ENCODE data around the gene ITGA4.

Gene ITGA4

DNA sequence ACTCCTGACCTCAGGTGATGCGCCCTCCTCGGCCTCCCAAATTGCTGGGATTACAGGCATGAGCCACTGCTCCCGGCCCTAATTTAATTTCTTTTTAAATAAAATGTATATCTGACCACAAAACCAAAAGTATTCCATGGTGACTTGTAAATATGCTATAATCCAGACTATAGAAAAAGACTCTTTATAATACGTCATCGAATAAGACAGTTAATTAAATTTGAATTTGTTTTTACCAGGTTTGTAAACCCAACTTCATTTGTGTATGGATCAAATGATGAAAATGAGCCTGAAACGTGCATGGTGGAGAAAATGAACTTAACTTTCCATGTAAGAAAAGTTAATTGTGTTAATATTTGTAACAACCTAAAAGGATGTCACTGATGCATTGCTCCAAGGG, 69.9 kb downstream of the ITGA4 start:
- H3K9me3 ChIP-seq (ENCODE audit: control insufficient read depth, low read length) = no peaks in the 10 kb centered on the region
- H3K4me1 ChIP-seq (ENCODE audit: control insufficient read depth, insufficient read depth, low read length) = no peaks in the 10 kb centered on the region
- H3K9ac ChIP-seq (ENCODE audit: low read length) = no peak overlapping the region
- no peaks in the 10 kb centered on the region for H3K27me3 ChIP-seq (ENCODE audit: control insufficient read depth, insufficient read depth, low read length)
- H3K4me3 ChIP-seq (ENCODE audit: low read length) = no peak overlapping the region
- H3K36me3 ChIP-seq (ENCODE audit: control insufficient read depth, insufficient read depth, low read length) = no peaks in the 10 kb centered on the region

GRCh38 chr2:181528441-181528840, 71.3 kb downstream of the ITGA4 start:
- no peak overlapping the region for H3K9ac ChIP-seq (ENCODE audit: low read length)
- H3K9me3 ChIP-seq (ENCODE audit: control insufficient read depth, low read length) = no peaks in the 10 kb centered on the region
- no peaks in the 10 kb centered on the region for H3K27me3 ChIP-seq (ENCODE audit: control insufficient read depth, insufficient read depth, low read length)
- H3K36me3 ChIP-seq (ENCODE audit: control insufficient read depth, insufficient read depth, low read length) = no peaks in the 10 kb centered on the region
- H3K4me3 ChIP-seq (ENCODE audit: low read length) = no peak overlapping the region
- H3K4me1 ChIP-seq (ENCODE audit: control insufficient read depth, insufficient read depth, low read length) = no peaks in the 10 kb centered on the region

- H3K9me3 ChIP-seq (ENCODE audit: control insufficient read depth, low read length) = no peaks in the 10 kb centered on the region
- H3K4me3 ChIP-seq (ENCODE audit: low read length) = no peak overlapping the region
- H3K27me3 ChIP-seq (ENCODE audit: control insufficient read depth, insufficient read depth, low read length) = no peaks in the 10 kb centered on the region
- H3K36me3 ChIP-seq (ENCODE audit: control insufficient read depth, insufficient read depth, low read length) = no peaks in the 10 kb centered on the region
- H3K4me1 ChIP-seq (ENCODE audit: control insufficient read depth, insufficient read depth, low read length) = no peaks in the 10 kb centered on the region
- H3K9ac ChIP-seq (ENCODE audit: low read length) = no peak overlapping the region
Measured at GRCh38 chr2:181536730-181537129, 79.5 kb downstream of the ITGA4 start.

GRCh38 chr2:181540421-181540820, 83.2 kb downstream of the ITGA4 start:
- Histone ChIP-seq H3K36me3 (ENCODE audit: control insufficient read depth, insufficient read depth, low read length) (no peaks in the 10 kb centered on the region), H3K4me1 (ENCODE audit: control insufficient read depth, insufficient read depth, low read length) (no peaks in the 10 kb centered on the region)

DNA sequence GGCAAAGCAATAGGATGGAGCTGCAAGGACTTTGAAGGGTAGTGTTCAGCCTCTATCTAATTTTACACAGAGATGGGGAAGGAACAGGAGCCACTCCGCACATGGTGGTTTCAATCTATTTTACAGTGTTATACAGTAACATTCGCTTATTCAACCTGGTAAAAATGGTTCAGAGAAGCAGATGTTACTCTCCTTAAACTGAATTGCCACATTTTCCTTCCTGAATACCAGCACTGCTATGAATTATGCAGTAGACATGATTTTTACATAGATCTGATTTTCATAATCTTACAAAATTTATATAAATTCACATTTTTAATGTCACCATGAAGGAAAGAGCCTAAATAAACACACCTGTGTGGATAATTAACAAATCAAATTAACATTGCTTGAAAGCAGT, 85.0 kb downstream of the ITGA4 start:
- Histone ChIP-seq H3K36me3 (ENCODE audit: control insufficient read depth, insufficient read depth, low read length) (no peaks in the 10 kb centered on the region), H3K4me1 (ENCODE audit: control insufficient read depth, insufficient read depth, low read length) (no peaks in the 10 kb centered on the region), H3K9ac (ENCODE audit: low read length) (no peak overlapping the region), H3K4me3 (ENCODE audit: low read length) (no peak overlapping the region), H3K27me3 (ENCODE audit: control insufficient read depth, insufficient read depth, low read length) (no peaks in the 10 kb centered on the region), H3K9me3 (ENCODE audit: control insufficient read depth, low read length) (no peaks in the 10 kb centered on the region)

More at GRCh38 chr2:181540421-181540820, 83.2 kb downstream of the ITGA4 start:
- no peak overlapping the region for H3K9ac ChIP-seq (ENCODE audit: low read length)
- no peaks in the 10 kb centered on the region for H3K27me3 ChIP-seq (ENCODE audit: control insufficient read depth, insufficient read depth, low read length)
- no peaks in the 10 kb centered on the region for H3K9me3 ChIP-seq (ENCODE audit: control insufficient read depth, low read length)
- H3K4me3 ChIP-seq (ENCODE audit: low read length) = no peak overlapping the region

DNA sequence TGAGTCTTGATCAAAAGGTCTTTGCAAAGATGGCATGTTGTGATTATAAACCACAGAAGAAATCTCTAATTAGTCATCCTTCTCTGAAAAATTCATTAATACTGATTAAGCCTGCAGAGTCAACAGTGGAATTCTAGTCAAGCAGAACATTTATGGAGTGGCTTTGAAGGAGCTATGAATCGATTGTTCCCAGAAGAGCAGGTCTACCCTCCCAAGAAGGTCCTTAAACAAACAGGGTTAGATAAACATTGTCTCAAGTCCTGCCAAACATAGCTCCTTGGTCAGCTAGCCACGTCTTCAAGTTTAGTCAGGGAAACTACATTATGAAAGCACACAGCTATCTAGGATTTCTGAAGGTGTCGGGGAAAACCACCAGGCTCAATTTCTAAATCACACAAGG, 88.9 kb downstream of the ITGA4 start:
- Histone ChIP-seq H3K9ac (ENCODE audit: low read length) (no peak overlapping the region), H3K4me1 (ENCODE audit: control insufficient read depth, insufficient read depth, low read length) (no peaks in the 10 kb centered on the region), H3K4me3 (ENCODE audit: low read length) (no peak overlapping the region), H3K27me3 (ENCODE audit: control insufficient read depth, insufficient read depth, low read length) (no peaks in the 10 kb centered on the region), H3K36me3 (ENCODE audit: control insufficient read depth, insufficient read depth, low read length) (no peaks in the 10 kb centered on the region), H3K9me3 (ENCODE audit: control insufficient read depth, low read length) (no peaks in the 10 kb centered on the region)

- Histone ChIP-seq H3K4me1 (ENCODE audit: control insufficient read depth, insufficient read depth, low read length) (no peaks in the 10 kb centered on the region), H3K9me3 (ENCODE audit: control insufficient read depth, low read length) (no peaks in the 10 kb centered on the region), H3K36me3 (ENCODE audit: control insufficient read depth, insufficient read depth, low read length) (no peaks in the 10 kb centered on the region), H3K4me3 (ENCODE audit: low read length) (no peak overlapping the region), H3K9ac (ENCODE audit: low read length) (no peak overlapping the region), H3K27me3 (ENCODE audit: control insufficient read depth, insufficient read depth, low read length) (no peaks in the 10 kb centered on the region)
Measured at GRCh38 chr2:181552808-181553207, 95.6 kb downstream of the ITGA4 start.

GRCh38 chr2:181553244-181553643, 96.1 kb downstream of the ITGA4 start:
- H3K9ac ChIP-seq (ENCODE audit: low read length) = no peak overlapping the region
- H3K4me1 ChIP-seq (ENCODE audit: control insufficient read depth, insufficient read depth, low read length) = no peaks in the 10 kb centered on the region
- no peaks in the 10 kb centered on the region for H3K9me3 ChIP-seq (ENCODE audit: control insufficient read depth, low read length)
- no peaks in the 10 kb centered on the region for H3K36me3 ChIP-seq (ENCODE audit: control insufficient read depth, insufficient read depth, low read length)
- no peak overlapping the region for H3K4me3 ChIP-seq (ENCODE audit: low read length)
- no peaks in the 10 kb centered on the region for H3K27me3 ChIP-seq (ENCODE audit: control insufficient read depth, insufficient read depth, low read length)

DNA sequence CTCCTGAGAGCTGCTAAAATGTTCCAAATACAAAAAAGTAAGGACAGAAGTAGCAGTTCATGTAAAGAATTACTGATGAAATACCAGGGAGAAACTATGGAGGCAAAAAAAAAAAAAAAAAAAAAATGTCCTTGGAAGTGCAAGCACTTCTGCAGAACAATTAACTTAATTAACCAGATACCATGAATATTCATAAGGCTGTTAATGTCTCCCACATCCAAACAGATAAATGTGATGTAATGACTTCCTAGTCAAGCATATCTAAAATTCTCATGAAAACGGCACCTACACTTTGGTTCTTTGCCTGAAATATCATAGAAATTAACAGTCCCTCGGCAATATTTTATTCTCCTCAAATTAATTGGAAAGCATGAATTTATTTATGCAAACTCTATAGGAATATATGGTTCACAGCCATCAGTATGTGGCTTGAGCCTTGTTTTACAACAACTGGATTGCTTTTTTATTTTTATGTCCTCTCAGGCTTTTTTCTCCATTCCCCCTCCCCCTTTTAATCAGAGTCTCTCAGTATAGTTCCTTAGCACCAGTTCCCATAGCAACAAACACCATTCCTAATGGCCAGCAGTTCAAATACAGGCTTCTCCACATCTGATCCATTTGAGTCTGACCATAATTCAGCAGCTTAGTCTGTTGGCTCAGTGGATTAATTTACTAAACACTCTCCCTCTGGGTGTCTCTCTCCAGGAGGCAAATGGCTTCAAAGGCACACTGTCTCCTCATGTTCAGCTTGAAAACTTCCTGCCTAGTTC, 97.1 kb downstream of the ITGA4 start:
- Histone ChIP-seq H3K4me3 (ENCODE audit: low read length) (no peak overlapping the region), H3K4me1 (ENCODE audit: control insufficient read depth, insufficient read depth, low read length) (no peaks in the 10 kb centered on the region), H3K9ac (ENCODE audit: low read length) (no peak overlapping the region), H3K36me3 (ENCODE audit: control insufficient read depth, insufficient read depth, low read length) (no peaks in the 10 kb centered on the region), H3K9me3 (ENCODE audit: control insufficient read depth, low read length) (no peaks in the 10 kb centered on the region), H3K27me3 (ENCODE audit: control insufficient read depth, insufficient read depth, low read length) (no peaks in the 10 kb centered on the region)

DNA sequence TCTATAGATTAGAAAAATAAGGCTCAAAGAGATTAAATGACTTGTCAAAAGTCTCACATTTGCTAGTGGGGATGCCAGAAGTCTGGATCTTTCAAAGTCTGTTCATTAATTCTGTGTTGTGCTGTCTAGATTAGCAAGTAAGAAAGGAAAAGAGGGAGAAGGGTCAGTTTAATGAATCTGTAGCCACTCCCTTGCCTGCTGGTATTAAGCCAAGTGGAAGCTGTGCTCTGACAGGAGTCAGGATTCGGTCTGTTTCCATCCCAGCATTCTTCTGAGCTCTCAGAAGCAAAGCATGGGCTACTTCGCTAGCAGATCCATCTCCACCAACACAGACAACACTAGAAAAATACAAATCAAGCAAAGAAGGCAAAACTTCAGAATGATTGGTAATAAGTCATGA, 101.2 kb downstream of the ITGA4 start:
- H3K36me3 ChIP-seq (ENCODE audit: control insufficient read depth, insufficient read depth, low read length) = no peaks in the 10 kb centered on the region
- no peak overlapping the region for H3K9ac ChIP-seq (ENCODE audit: low read length)
- no peaks in the 10 kb centered on the region for H3K27me3 ChIP-seq (ENCODE audit: control insufficient read depth, insufficient read depth, low read length)
- no peak overlapping the region for H3K4me3 ChIP-seq (ENCODE audit: low read length)
- no peaks in the 10 kb centered on the region for H3K4me1 ChIP-seq (ENCODE audit: control insufficient read depth, insufficient read depth, low read length)
- no peaks in the 10 kb centered on the region for H3K9me3 ChIP-seq (ENCODE audit: control insufficient read depth, low read length)

DNA sequence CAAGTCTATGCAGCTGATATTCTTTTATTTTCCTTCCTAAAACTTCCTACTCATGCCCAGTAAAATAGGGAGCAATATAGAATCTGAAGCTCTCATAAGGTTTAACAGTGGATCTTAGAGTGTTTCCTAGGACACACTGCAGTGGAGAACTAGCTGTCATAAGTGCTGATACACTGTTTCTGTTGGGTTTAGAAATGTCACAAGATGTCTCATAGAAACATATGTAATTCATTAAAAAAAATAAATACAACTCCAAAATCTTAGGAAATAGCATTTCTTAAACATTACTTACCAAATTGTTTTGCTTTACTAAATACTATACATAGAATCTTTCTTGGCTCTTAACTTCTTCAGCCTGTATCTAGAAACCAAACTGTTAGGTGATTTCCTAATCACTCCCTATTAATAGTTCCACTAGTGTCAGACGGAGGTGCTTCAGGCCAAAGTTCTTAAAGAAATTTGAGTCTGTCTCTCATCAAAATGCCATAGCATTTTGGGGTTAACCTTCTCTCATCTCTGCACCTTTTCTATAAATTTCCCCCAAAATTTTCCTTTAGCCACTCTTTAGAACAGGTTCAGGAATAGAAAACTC, 106.0 kb downstream of the ITGA4 start:
- H3K27me3 ChIP-seq (ENCODE audit: control insufficient read depth, insufficient read depth, low read length) = no peaks in the 10 kb centered on the region
- no peak overlapping the region for H3K4me3 ChIP-seq (ENCODE audit: low read length)
- H3K36me3 ChIP-seq (ENCODE audit: control insufficient read depth, insufficient read depth, low read length) = no peaks in the 10 kb centered on the region
- no peaks in the 10 kb centered on the region for H3K9me3 ChIP-seq (ENCODE audit: control insufficient read depth, low read length)
- H3K9ac ChIP-seq (ENCODE audit: low read length) = no peak overlapping the region
- no peaks in the 10 kb centered on the region for H3K4me1 ChIP-seq (ENCODE audit: control insufficient read depth, insufficient read depth, low read length)

DNA sequence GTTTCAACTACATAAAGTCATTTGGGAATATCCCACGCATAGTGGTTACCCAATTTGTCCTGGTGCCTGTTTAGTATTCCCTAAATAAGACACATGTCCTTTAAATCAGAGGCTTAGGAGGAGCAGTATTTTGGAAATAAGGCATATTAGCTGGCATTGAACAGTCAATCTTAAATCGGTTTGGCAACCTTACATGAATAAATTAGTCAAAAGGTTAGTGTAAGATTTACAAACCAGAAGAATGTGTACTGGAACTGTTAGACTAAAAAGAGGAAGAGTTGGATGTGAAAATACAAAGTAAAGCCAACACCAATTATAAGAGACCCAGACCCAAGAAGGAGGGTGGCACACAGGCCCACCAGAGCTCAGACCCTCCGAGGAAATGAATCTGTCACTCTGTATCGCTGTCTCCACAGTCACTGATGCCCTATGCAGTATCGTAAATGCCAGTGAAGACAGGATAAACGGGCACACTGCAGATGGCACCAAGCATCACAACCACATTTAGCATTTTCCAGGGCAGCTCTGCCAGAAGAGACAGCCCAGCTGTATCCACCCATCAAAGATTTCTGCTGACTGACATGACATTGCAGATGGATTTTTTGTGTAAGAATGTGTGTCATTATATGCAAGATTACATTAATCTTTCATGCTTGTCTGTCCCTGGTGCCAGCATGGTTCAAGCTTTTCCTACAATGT, 109.3 kb downstream of the ITGA4 start:
- H3K27me3 ChIP-seq (ENCODE audit: control insufficient read depth, insufficient read depth, low read length) = no peaks in the 10 kb centered on the region
- H3K9me3 ChIP-seq (ENCODE audit: control insufficient read depth, low read length) = no peaks in the 10 kb centered on the region
- H3K36me3 ChIP-seq (ENCODE audit: control insufficient read depth, insufficient read depth, low read length) = no peaks in the 10 kb centered on the region
- no peak overlapping the region for H3K9ac ChIP-seq (ENCODE audit: low read length)
- H3K4me1 ChIP-seq (ENCODE audit: control insufficient read depth, insufficient read depth, low read length) = no peaks in the 10 kb centered on the region
- no peak overlapping the region for H3K4me3 ChIP-seq (ENCODE audit: low read length)
